HepG2 (cell line): ENCODE measurements around the gene CDYL. TPM values are rescaled to one million over a fixed set of nuclear protein-coding genes. Genes with fewer than 3 reads are reported as not detected.

ENCODE experiments used
- ATAC-seq: fragments of 200-7000 bp; cut with Tn5 transposase; 3 replicates; pipeline ENCODE4 v1.9.1; 2020; ENCODE audit warnings: mild to moderate bottlenecking, moderate library complexity
- BruUV-seq: library from RNA; stranded (reverse); fragments of 400-500 nt; replicated peaks from 2 replicates; lab custom pipeline; 2021; lab: Mats Ljungman, UMichigan
- CTCF ChIA-PET: fragments of 300-600 bp; formaldehyde crosslinking; extraction: SDS; loops from one replicate; lab custom pipeline; 2021; ENCODE audit warnings: low total read pairs, inconsistent platforms, low intra/inter-chr PET ratio; lab: Yijun Ruan, JAX
- POLR2A ChIA-PET: fragments of 350-600 bp; sonication (Branson Sonifier 250); formaldehyde crosslinking; loops from one replicate; lab custom pipeline; 2020; ENCODE audit warnings: antibody characterized with exemption, inconsistent platforms; lab: Yijun Ruan, JAX
- DNase-seq: peaks from one replicate; pipeline ENCODE4 v3.0.0-alpha.2; 2015; ENCODE audit warnings: low spot score
- FAIRE-seq: peaks from 3 replicates; lab custom pipeline; 2011; peaks lifted over from hg19 to GRCh38; lab: Jason Lieb, UNC
- H2AFZ ChIP-seq: one replicate; pipeline ENCODE4 v1.6.1; 2011; ENCODE audit warnings: low read length, inconsistent platforms
- H3K27ac ChIP-seq: fragments of 300-600 bp; 3 replicates; pipeline ENCODE4 v1.8.0; 2011; ENCODE audit warnings: mixed run types, mild to moderate bottlenecking, mixed read lengths, low read length, inconsistent platforms; ENCODE audit not compliant: insufficient read depth; ENCODE audit errors: extremely low read length
- H3K27me3 ChIP-seq, 2 experiments: fragments of 200-600 bp in 1 of 2; 2 replicates in 1 of 2; 3 replicates in 1 of 2; pipeline versions ENCODE4 v1.6.0 to v1.8.0; 2011; ENCODE audit warnings: low read length in 2 of 2, mild to moderate bottlenecking in 2 of 2, moderate library complexity in 2 of 2, inconsistent platforms in 1 of 2; ENCODE audit not compliant: insufficient read depth in 2 of 2, control insufficient read depth in 1 of 2
- H3K36me3 ChIP-seq, 2 experiments: fragments of 200-600 bp in 1 of 2; replicated peaks in 1 of 2; 2 replicates in 1 of 2; 3 replicates in 1 of 2; pipeline versions ENCODE4 v1.5.1 to v1.8.0; 2011; ENCODE audit warnings: low read length in 2 of 2, inconsistent platforms in 1 of 2; ENCODE audit not compliant: insufficient read depth in 2 of 2, control insufficient read depth in 1 of 2
- H3K4me1 ChIP-seq: 2 replicates; pipeline ENCODE4 v1.5.1; 2012; ENCODE audit warnings: low read length, inconsistent platforms; ENCODE audit not compliant: insufficient read depth
- H3K4me2 ChIP-seq: 2 replicates; pipeline ENCODE4 v1.6.0; 2011; ENCODE audit warnings: low read depth, low read length, inconsistent platforms
- H3K4me3 ChIP-seq, 3 experiments: fragments of 200-600 bp in 1 of 3; sonication (generic), shearing (Covaris generic) in 1 of 3; replicated peaks in 1 of 3; 2 replicates each; pipeline ENCODE4 v1.5.1; 2011 to 2016; ENCODE audit warnings: low read length in 3 of 3, inconsistent platforms in 2 of 3, low read depth in 2 of 3, mild to moderate bottlenecking in 2 of 3, control low read depth in 1 of 3, mixed read lengths in 1 of 3; ENCODE audit not compliant: insufficient read depth in 1 of 3
- H3K79me2 ChIP-seq: one replicate; pipeline ENCODE4 v1.6.1; 2011; ENCODE audit warnings: low read length, inconsistent platforms; ENCODE audit not compliant: insufficient read depth
- H3K9ac ChIP-seq: 2 replicates; pipeline ENCODE4 v1.6.0; 2011; ENCODE audit warnings: mild to moderate bottlenecking, low read depth, low read length, inconsistent platforms; ENCODE audit not compliant: insufficient read depth
- H3K9me3 ChIP-seq: 2 replicates; pipeline ENCODE4 v1.5.1; 2012; ENCODE audit warnings: mild to moderate bottlenecking, low read length
- H4K20me1 ChIP-seq: 2 replicates; pipeline ENCODE4 v1.6.0; 2011; ENCODE audit warnings: inconsistent platforms, mild to moderate bottlenecking, low read length, moderate library complexity; ENCODE audit not compliant: insufficient read depth
- AGO2 ChIP-seq: fragments of 200-400 bp; formaldehyde crosslinking; optimal IDR thresholded peaks from 2 replicates; pipeline ENCODE3; 2017; ENCODE audit warnings: mild to moderate bottlenecking, low read depth, low read length, moderate library complexity
- CENPT ChIP-seq: sonication (generic); formaldehyde crosslinking; IDR thresholded peaks from 2 replicates; pipeline ENCODE4 v1.8.0; 2022; ENCODE audit warnings: low read depth, mild to moderate bottlenecking, moderate library complexity, missing genetic modification reagents
- FOXM1 ChIP-seq: sonication (generic); formaldehyde crosslinking; IDR thresholded peaks from 2 replicates; pipeline ENCODE4 v1.5.0; 2020; ENCODE audit warnings: missing genetic modification reagents
- JDP2 ChIP-seq: sonication (generic); formaldehyde crosslinking; IDR thresholded peaks from 2 replicates; pipeline ENCODE4 v1.8.1; 2022; ENCODE audit warnings: missing genetic modification reagents, borderline replicate concordance
- KDM4B ChIP-seq: sonication (generic); formaldehyde crosslinking; IDR thresholded peaks from 2 replicates; pipeline ENCODE4 v1.4.0; 2020; ENCODE audit warnings: missing genetic modification reagents
- MEIS1 ChIP-seq: sonication (generic); formaldehyde crosslinking; IDR thresholded peaks from 2 replicates; pipeline ENCODE4 v1.9.0; 2021; ENCODE audit warnings: mild to moderate bottlenecking, missing genetic modification reagents, moderate library complexity, borderline replicate concordance
- NR3C1 ChIP-seq: sonication (generic); formaldehyde crosslinking; IDR thresholded peaks from 2 replicates; pipeline ENCODE4 v1.4.0; 2020; ENCODE audit warnings: missing genetic modification reagents
- POLR2G ChIP-seq: fragments of 200-400 bp; formaldehyde crosslinking; IDR thresholded peaks from 2 replicates; pipeline ENCODE4 v1.6.1; 2018; ENCODE audit warnings: mild to moderate bottlenecking, low read depth, low read length, moderate library complexity
- PPARG ChIP-seq: conservative IDR thresholded peaks from 2 replicates; pipeline ENCODE4 v1.6.1; 2016; ENCODE audit warnings: missing biosample characterization, missing genetic modification reagents
- SAP130 ChIP-seq: IDR thresholded peaks from 2 replicates; pipeline ENCODE4 v1.6.1; 2016; ENCODE audit warnings: low read depth
- SNRNP70 ChIP-seq: fragments of 200-400 bp; formaldehyde crosslinking; IDR thresholded peaks from 2 replicates; pipeline ENCODE4 v1.6.1; 2017; ENCODE audit warnings: mild to moderate bottlenecking, low read depth, low read length, moderate library complexity
- TSC22D2 ChIP-seq: sonication (generic); formaldehyde crosslinking; IDR thresholded peaks from 2 replicates; pipeline ENCODE4 v1.5.1; 2020; ENCODE audit warnings: missing genetic modification reagents, mild to moderate bottlenecking, borderline replicate concordance
- YEATS4 ChIP-seq: sonication (generic); formaldehyde crosslinking; IDR thresholded peaks from 2 replicates; pipeline ENCODE4 v1.4.0; 2020; ENCODE audit warnings: missing genetic modification reagents, borderline replicate concordance
- ZFP36L2 ChIP-seq: sonication (generic); formaldehyde crosslinking; IDR thresholded peaks from 2 replicates; pipeline ENCODE4 v1.4.0; 2020; ENCODE audit warnings: missing genetic modification reagents
- ZNF10 ChIP-seq: sonication (generic); formaldehyde crosslinking; IDR thresholded peaks from 2 replicates; pipeline ENCODE4 v1.4.0; 2020; ENCODE audit warnings: mild to moderate bottlenecking, low read depth, missing genetic modification reagents, borderline replicate concordance
- ZNF569 ChIP-seq: sonication (generic); formaldehyde crosslinking; IDR thresholded peaks from 2 replicates; pipeline ENCODE4 v1.5.0; 2020; ENCODE audit warnings: mild to moderate bottlenecking, missing genetic modification reagents, moderate library complexity, borderline replicate concordance
- ZNF652 ChIP-seq: IDR thresholded peaks from 2 replicates; pipeline ENCODE4 v1.6.1; 2016; ENCODE audit warnings: low read depth, borderline replicate concordance
- ZNF780A ChIP-seq: sonication (generic); formaldehyde crosslinking; IDR thresholded peaks from 2 replicates; pipeline ENCODE4 v1.8.0; 2022; ENCODE audit warnings: mild to moderate bottlenecking, missing genetic modification reagents, moderate library complexity
- ZSCAN29 ChIP-seq: sonication (generic); formaldehyde crosslinking; conservative IDR thresholded peaks from 2 replicates; pipeline ENCODE4 v1.4.0; 2020; ENCODE audit warnings: mild to moderate bottlenecking, missing genetic modification reagents
- ZSCAN30 ChIP-seq: sonication (generic); formaldehyde crosslinking; IDR thresholded peaks from 2 replicates; pipeline ENCODE4 v1.5.0; 2020; ENCODE audit warnings: mild to moderate bottlenecking, missing genetic modification reagents
- WGBS: methylation state at CpG from one replicate; pipeline ENCODE4 v1.1.6; 2017; ENCODE audit warnings: low lambda C conversion rate; 5-methylcytosine and 5-hydroxymethylcytosine counted together
- in situ Hi-C: cut with HindIII; loops from 2 replicates; pipeline ENCODE4 v1.10.0; 2017; ENCODE audit warnings: low pct_unique_long_range_greater_than_20kb; ENCODE audit not compliant: extremely low pct_ligation_motif_present
- intact Hi-C: fragments of 100-400 bp; cut with micrococcal nuclease; formaldehyde crosslinking; loops from one replicate; pipeline ENCODE4 v1.10.0; 2022; ENCODE audit not compliant: unreplicated experiment
- polyA plus RNA-seq, 8 experiments: library from polyadenylated mRNA; depleted of rRNA in 3 of 8; stranded (reverse) in 7 of 8; unstranded in 1 of 8; fragments of >200 nt; fragmentation: Illumina TruSeq in 4 of 8; extraction: Trizol in 4 of 8; gene quantifications; 2 replicates each; pipeline versions ENCODE4 v1.2.1 to v1.2.3, GENCODE V29; 2011 to 2016; ENCODE audit warnings: low read depth in 4 of 8, missing spikeins in 1 of 8, mixed read lengths in 1 of 8; ENCODE audit not compliant: insufficient read depth in 1 of 8
- total RNA-seq, 5 experiments: library from RNA; depleted of rRNA; stranded (reverse); fragments of >200 nt; fragmentation: Illumina TruSeq; extraction: Trizol; gene quantifications; 2 replicates each; pipeline ENCODE4 v1.2.3, GENCODE V29; 2016; ENCODE audit warnings: low read depth in 1 of 5
- TF ChIP-seq, protein P1 (sequence below): sonication (generic); formaldehyde crosslinking; IDR thresholded peaks from 2 replicates; pipeline ENCODE4 v1.8.1; 2022; ENCODE audit warnings: mild to moderate bottlenecking, missing genetic modification reagents
- TF ChIP-seq, protein P2 (sequence below): IDR thresholded peaks from 2 replicates; pipeline ENCODE4 v1.6.1; 2016; ENCODE audit warnings: control low read depth
- TF ChIP-seq, protein P3 (sequence below): IDR thresholded peaks from 2 replicates; pipeline ENCODE4 v1.6.1; 2016

Gene CDYL
- total and polyA plus RNA-seq, 2 of the 13 experiments (the other 11 are each of a cell fraction or from before 2014, with no cell fraction given), result 22.8 to 105 TPM

DNA sequence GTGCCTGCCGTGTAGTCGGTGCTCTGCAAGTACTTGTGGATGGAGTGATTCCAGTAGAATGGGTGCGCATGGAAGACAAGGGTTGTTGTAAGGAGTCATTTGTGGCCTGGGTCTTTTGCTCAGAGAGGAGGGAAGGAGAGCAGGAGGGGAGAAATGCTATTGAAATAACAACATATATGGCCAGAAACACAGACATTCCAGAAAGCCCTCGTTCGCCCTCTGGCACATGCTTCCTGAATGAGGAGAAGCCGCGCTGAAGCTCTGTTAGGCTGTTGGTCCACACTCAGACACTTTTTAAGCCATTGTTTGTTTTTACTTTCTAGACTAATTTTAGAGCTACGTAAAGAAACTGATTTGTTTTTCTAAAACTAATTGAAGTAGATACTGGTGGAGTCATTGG, 120.2 kb downstream of the CDYL start (continued):
- TF ChIP-seq, protein P1, sequence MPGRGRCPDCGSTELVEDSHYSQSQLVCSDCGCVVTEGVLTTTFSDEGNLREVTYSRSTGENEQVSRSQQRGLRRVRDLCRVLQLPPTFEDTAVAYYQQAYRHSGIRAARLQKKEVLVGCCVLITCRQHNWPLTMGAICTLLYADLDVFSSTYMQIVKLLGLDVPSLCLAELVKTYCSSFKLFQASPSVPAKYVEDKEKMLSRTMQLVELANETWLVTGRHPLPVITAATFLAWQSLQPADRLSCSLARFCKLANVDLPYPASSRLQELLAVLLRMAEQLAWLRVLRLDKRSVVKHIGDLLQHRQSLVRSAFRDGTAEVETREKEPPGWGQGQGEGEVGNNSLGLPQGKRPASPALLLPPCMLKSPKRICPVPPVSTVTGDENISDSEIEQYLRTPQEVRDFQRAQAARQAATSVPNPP (CRISPR knock-in tag), result no peak
- no peak for TF ChIP-seq YEATS4 (CRISPR knock-in tag)
- TF ChIP-seq, protein P2, sequence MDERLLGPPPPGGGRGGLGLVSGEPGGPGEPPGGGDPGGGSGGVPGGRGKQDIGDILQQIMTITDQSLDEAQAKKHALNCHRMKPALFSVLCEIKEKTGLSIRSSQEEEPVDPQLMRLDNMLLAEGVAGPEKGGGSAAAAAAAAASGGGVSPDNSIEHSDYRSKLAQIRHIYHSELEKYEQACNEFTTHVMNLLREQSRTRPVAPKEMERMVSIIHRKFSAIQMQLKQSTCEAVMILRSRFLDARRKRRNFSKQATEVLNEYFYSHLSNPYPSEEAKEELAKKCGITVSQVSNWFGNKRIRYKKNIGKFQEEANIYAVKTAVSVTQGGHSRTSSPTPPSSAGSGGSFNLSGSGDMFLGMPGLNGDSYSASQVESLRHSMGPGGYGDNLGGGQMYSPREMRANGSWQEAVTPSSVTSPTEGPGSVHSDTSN (CRISPR knock-in tag), result no peak
- no peak for TF ChIP-seq JDP2 (CRISPR knock-in tag)
- TF ChIP-seq TSC22D2, result no peak
- no peak for TF ChIP-seq ZSCAN29 (CRISPR knock-in tag)
- no peak for TF ChIP-seq SAP130
- TF ChIP-seq KDM4B (CRISPR knock-in tag), result no peak
- TF ChIP-seq ZNF569, result no peak
- TF ChIP-seq MEIS1, result no peak

DNA sequence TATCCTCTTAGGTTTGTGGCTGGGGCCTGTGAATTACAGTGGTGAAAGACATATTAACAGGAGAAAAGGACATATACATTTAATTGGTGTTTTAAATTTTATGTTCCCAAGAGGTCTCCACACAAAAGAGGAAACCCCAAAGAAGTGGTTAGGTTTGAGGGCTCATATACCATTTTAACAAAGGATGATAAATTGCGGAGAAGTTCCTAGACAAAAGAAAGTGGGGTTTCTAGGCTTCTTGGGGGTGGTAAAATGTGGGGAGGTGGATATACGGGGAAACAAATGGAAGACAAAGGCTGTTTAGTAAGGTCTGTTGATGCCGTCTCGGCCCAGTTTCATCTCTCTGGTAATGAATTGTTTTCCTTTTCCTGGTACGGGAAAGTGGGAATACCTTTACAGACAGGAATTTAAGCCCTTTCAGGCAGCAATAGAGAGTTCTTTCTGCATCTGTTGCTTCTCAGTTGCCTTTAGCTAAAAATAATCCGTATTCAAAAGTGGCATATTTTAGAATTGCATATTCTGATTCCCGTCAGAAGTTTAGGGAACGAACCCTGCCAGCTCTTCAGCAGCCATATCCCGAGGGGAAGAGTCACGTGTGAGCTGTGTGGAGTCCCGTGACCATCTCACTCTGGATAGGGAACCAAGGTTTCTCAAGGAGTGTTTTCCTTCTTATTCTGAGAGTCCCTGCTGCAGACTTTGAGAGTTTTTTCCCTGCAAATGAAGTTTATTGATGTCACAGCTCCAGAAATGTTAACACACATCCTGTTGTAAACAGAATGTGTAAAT, 123.2 kb downstream of the CDYL start:
- Histone ChIP-seq H3K9me3 (0 out of 2 replicates have a peak, but pooled peaks cover 5% of the 10 kb centered on the region), H4K20me1 (no peaks in the 10 kb centered on the region; the same call in 1 of the 2 replicates), H3K27me3 (no peaks in the 10 kb centered on the region), H3K4me1 (no peaks in the 10 kb centered on the region), H3K79me2 (no peaks in the 10 kb centered on the region), H3K4me2 (no peak overlapping the region), H3K9ac (no peak overlapping the region), H3K27ac (no peak overlapping the region), H2AFZ (no peak overlapping the region), H3K4me3 (no peak overlapping the region), H3K36me3 (peaks cover 13 to 26% of the 10 kb centered on the region in 2 experiments; a peak in 4 of 5 replicates)
- DNase-seq (no peak), ATAC-seq (no peak), FAIRE-seq (no peak)
- intact Hi-C loops, result no loop called here
- ChIA-PET POLR2A (no interaction called here), CTCF (no interaction called here)
- BruUV-seq, result no TSS peak
- WGBS, result 97% methylated on average over 11 of the region's 11 CpGs
- in situ Hi-C loops, result no loop called here
- TF ChIP-seq POLR2G, result no peak
- TF ChIP-seq ZFP36L2 (CRISPR knock-in tag), result no peak
- TF ChIP-seq, protein P3, sequence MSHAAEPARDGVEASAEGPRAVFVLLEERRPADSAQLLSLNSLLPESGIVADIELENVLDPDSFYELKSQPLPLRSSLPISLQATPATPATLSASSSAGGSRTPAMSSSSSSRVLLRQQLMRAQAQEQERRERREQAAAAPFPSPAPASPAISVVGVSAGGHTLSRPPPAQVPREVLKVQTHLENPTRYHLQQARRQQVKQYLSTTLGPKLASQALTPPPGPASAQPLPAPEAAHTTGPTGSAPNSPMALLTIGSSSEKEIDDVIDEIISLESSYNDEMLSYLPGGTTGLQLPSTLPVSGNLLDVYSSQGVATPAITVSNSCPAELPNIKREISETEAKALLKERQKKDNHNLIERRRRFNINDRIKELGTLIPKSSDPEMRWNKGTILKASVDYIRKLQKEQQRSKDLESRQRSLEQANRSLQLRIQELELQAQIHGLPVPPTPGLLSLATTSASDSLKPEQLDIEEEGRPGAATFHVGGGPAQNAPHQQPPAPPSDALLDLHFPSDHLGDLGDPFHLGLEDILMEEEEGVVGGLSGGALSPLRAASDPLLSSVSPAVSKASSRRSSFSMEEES (CRISPR knock-in tag), result no peak
- TF ChIP-seq ZSCAN30 (CRISPR knock-in tag), result no peak
- no peak for TF ChIP-seq CENPT (CRISPR knock-in tag)
- TF ChIP-seq ZNF652 (CRISPR knock-in tag), result no peak
- no peak for TF ChIP-seq SNRNP70
- TF ChIP-seq NR3C1, result no peak
- TF ChIP-seq ZNF780A, result no peak
- no peak for TF ChIP-seq PPARG (CRISPR knock-in tag)
- TF ChIP-seq ZNF10, result no peak
- no peak for TF ChIP-seq AGO2
- TF ChIP-seq FOXM1 (CRISPR knock-in tag), result no peak
